Smooth muscle cell (in vitro differentiated cells): ENCODE results near the gene SUCLG1. TPM values are rescaled to one million over a fixed set of nuclear protein-coding genes. Genes with fewer than 3 reads are reported as not detected.
"Not testable (repeated sequence)": the region's sequence is repeated elsewhere in the genome, so short reads cannot be mapped to it uniquely, and the experiment has no call there.

Experiments used
- DNase-seq: peaks from one replicate; lab custom pipeline; 2025; ENCODE audit not compliant: unreplicated experiment; lab: John Stamatoyannopoulos, UW
- H2AFZ ChIP-seq: fragments of 200-600 bp; sonication (generic); 2 replicates; pipeline ENCODE4 v1.6.0; 2016; ENCODE audit warnings: antibody characterized with exemption, low read depth, mild to moderate bottlenecking
- H3F3A ChIP-seq: fragments of 200-600 bp; sonication (generic); 2 replicates; pipeline ENCODE4 v1.6.0; 2017; ENCODE audit warnings: antibody characterized with exemption, low read depth
- H3K27ac ChIP-seq: fragments of 200-600 bp; sonication (generic); 2 replicates; pipeline ENCODE4 v1.5.1; 2016; ENCODE audit warnings: low read depth, mild to moderate bottlenecking
- H3K27me3 ChIP-seq: fragments of 200-600 bp; sonication (generic); 2 replicates; pipeline ENCODE4 v1.6.1; 2016; ENCODE audit warnings: low read depth, mild to moderate bottlenecking
- H3K36me3 ChIP-seq: fragments of 200-600 bp; sonication (generic); 2 replicates; pipeline ENCODE4 v1.5.1; 2016; ENCODE audit warnings: low read depth
- H3K4me1 ChIP-seq: fragments of 200-600 bp; sonication (generic); 2 replicates; pipeline ENCODE4 v1.5.1; 2016; ENCODE audit warnings: low read depth
- H3K4me2 ChIP-seq: fragments of 200-600 bp; sonication (generic); 2 replicates; pipeline ENCODE4 v1.6.0; 2016; ENCODE audit warnings: mild to moderate bottlenecking
- H3K4me3 ChIP-seq: fragments of 200-600 bp; sonication (generic); 2 replicates; pipeline ENCODE4 v1.5.1; 2016; ENCODE audit warnings: mild to moderate bottlenecking
- H3K79me2 ChIP-seq: fragments of 200-600 bp; sonication (generic); 2 replicates; pipeline ENCODE4 v1.6.0; 2016; ENCODE audit warnings: low read depth, mild to moderate bottlenecking
- H3K9ac ChIP-seq: fragments of 200-600 bp; sonication (generic); 2 replicates; pipeline ENCODE4 v1.6.0; 2016; ENCODE audit warnings: low read depth
- H3K9me3 ChIP-seq: fragments of 200-600 bp; sonication (generic); replicated peaks from 2 replicates; pipeline ENCODE4 v1.5.1; 2016; ENCODE audit warnings: low read depth
- H4K20me1 ChIP-seq: fragments of 200-600 bp; sonication (generic); 2 replicates; pipeline ENCODE4 v1.6.0; 2016; ENCODE audit warnings: low read depth
- WGBS: methylation state at CpG from one replicate; pipeline ENCODE4 v1.1.7; 2016; ENCODE audit warnings: low lambda C conversion rate; 5-methylcytosine and 5-hydroxymethylcytosine counted together
- polyA plus RNA-seq: library from polyadenylated mRNA; unstranded; fragments of >200 nt; fragmentation: Nextera tagmentation; extraction: Ambion mirVana; gene quantifications from 2 replicates; pipeline ENCODE4 v1.2.1, GENCODE V29; 2016
- total RNA-seq: library from RNA; depleted of rRNA; stranded (reverse); fragments of >200 nt; gene quantifications from 2 replicates; pipeline ENCODE4 v1.2.3, GENCODE V29; 2014
- TF ChIP-seq, protein P1 (sequence below): fragments of 200-600 bp; sonication (generic); IDR thresholded peaks from 2 replicates; pipeline ENCODE4 v1.5.1; 2017; ENCODE audit warnings: borderline replicate concordance, mild to moderate bottlenecking, antibody characterized with exemption; ENCODE audit not compliant: insufficient read depth, poor library complexity, severe bottlenecking

The SUCLG1 gene
- total and polyA plus RNA-seq, 2 experiments from 2014 or later, result 63.1 to 81.7 TPM

GRCh38 chr2:84472856-84473565 is 13.9 kb upstream of the SUCLG1 start:
- Histone ChIP-seq H3K4me1 (no peaks in the 10 kb centered on the region), H3K36me3 (no peaks in the 10 kb centered on the region), H2AFZ (no peak overlapping the region), H3K9ac (no peak overlapping the region), H3K27ac (no peak overlapping the region), H3K4me3 (no peak overlapping the region), H3K4me2 (peak overlapping the region; percentile 37), H3K27me3 (no peaks in the 10 kb centered on the region), H4K20me1 (no peaks in the 10 kb centered on the region), H3K9me3 (no peaks in the 10 kb centered on the region), H3K79me2 (no peaks in the 10 kb centered on the region), H3F3A (no peaks in the 10 kb centered on the region)
- DNase-seq, result no peak
- WGBS, result 83% methylated on average over 6 of the region's 6 CpGs
- TF ChIP-seq, protein P1, sequence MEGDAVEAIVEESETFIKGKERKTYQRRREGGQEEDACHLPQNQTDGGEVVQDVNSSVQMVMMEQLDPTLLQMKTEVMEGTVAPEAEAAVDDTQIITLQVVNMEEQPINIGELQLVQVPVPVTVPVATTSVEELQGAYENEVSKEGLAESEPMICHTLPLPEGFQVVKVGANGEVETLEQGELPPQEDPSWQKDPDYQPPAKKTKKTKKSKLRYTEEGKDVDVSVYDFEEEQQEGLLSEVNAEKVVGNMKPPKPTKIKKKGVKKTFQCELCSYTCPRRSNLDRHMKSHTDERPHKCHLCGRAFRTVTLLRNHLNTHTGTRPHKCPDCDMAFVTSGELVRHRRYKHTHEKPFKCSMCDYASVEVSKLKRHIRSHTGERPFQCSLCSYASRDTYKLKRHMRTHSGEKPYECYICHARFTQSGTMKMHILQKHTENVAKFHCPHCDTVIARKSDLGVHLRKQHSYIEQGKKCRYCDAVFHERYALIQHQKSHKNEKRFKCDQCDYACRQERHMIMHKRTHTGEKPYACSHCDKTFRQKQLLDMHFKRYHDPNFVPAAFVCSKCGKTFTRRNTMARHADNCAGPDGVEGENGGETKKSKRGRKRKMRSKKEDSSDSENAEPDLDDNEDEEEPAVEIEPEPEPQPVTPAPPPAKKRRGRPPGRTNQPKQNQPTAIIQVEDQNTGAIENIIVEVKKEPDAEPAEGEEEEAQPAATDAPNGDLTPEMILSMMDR, result no peak

DNA sequence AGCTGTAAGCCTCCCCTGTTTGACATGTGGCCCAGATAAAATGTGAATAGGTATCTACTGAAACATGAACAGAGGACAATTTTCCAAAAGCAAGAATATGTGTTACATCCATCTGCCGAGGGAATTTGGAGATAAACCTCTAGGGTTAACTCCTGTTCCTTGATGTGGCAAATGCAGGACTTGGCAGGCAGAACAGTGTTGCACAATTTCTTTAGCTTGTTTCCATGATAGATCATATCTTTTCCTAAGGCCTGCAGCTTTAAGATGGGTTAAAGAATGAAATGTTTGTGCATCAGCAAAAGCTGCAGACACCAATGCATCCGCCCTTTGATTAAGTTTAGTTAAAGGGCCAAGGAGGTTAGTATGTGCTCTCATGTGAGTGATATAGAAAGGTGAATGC is 13.3 kb upstream of the SUCLG1 start:
- not testable (repeated sequence) for H3K27ac ChIP-seq, H3K9ac ChIP-seq, H2AFZ ChIP-seq, H3K4me1 ChIP-seq, H3K79me2 ChIP-seq, H3K36me3 ChIP-seq, H3K9me3 ChIP-seq, H4K20me1 ChIP-seq, H3K4me3 ChIP-seq, H3K27me3 ChIP-seq, H3F3A ChIP-seq, DNase-seq
- WGBS, result 52% methylated on average over 2 of the region's 2 CpGs
- peak overlapping the region; percentile 37 for H3K4me2 ChIP-seq

DNA sequence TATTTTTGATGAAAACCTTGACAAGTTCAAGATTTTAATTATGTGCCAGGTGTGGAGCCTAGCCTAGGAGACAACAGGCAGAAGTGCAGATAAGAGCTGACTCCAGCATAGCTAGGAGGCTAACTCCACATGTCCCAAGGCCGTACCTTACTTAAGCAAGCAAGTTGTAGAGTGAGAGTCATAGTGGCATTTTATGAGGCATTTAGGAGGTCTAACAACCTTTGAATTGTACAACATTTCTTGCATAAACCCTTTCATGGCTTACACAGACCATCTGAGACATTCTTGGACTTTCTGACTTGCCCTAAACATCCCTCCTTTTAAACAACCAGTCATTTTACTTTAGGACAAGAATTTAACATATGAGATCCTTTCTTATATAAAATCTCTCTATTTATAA is 8.3 kb upstream of the SUCLG1 start:
- Histone ChIP-seq H2AFZ (no peak overlapping the region), H3K27me3 (no peaks in the 10 kb centered on the region), H3K9ac (no peak overlapping the region), H3K4me3 (no peak overlapping the region), H3K27ac (no peak overlapping the region), H4K20me1 (no peaks in the 10 kb centered on the region), H3K79me2 (no peaks in the 10 kb centered on the region), H3K4me2 (no peak overlapping the region), H3K9me3 (peaks cover 7% of the 10 kb centered on the region), H3K36me3 (no peaks in the 10 kb centered on the region), H3F3A (no peaks in the 10 kb centered on the region), H3K4me1 (no peaks in the 10 kb centered on the region)
- WGBS, result 91% methylated on average over 1 of the region's 1 CpG
- TF ChIP-seq, protein P1, result no peak
- no peak for DNase-seq

- no peak overlapping the region for H3K27ac ChIP-seq
- no peaks in the 10 kb centered on the region for H3K27me3 ChIP-seq
- WGBS, result 81% methylated on average over 3 of the region's 3 CpGs
- H4K20me1 ChIP-seq, result peaks cover 12% of the 10 kb centered on the region
- TF ChIP-seq, protein P1, result no peak
- no peak overlapping the region for H3K9ac ChIP-seq
- no peak for DNase-seq
- H2AFZ ChIP-seq, result no peak overlapping the region
- H3K4me2 ChIP-seq, result no peak overlapping the region
- no peaks in the 10 kb centered on the region for H3F3A ChIP-seq
- peaks cover 12% of the 10 kb centered on the region for H3K4me1 ChIP-seq
- no peaks in the 10 kb centered on the region for H3K36me3 ChIP-seq
- H3K4me3 ChIP-seq, result no peak overlapping the region
- H3K79me2 ChIP-seq, result peaks cover 27% of the 10 kb centered on the region
- peaks cover 3% of the 10 kb centered on the region for H3K9me3 ChIP-seq
Measured at GRCh38 chr2:84461310-84461709, 2.2 kb upstream of the SUCLG1 start.
